Stimulated activated CD4-positive, alpha-beta T cell treated with anti-CD3 and anti-CD28 coated beads, Interleukin-1b, Interleukin-23, amount 100 ng/mL, for 24 hours (primary cell): ENCODE results near the gene INPPL1.
"Not testable (repeated sequence)": the region's sequence is repeated elsewhere in the genome, so short reads cannot be mapped to it uniquely, and the experiment has no call there.

ENCODE experiments used
- DNase-seq, 4 experiments: peaks; one replicate each; pipeline ENCODE4 v3.0.0-alpha.2; 2020; ENCODE audit warnings: low read depth in 4 of 4, low spot score in 1 of 4

Gene INPPL1

GRCh38 chr11:72243173-72244059 lies 18.8 kb downstream of the INPPL1 start:
- DNase-seq, result no peak

- no peak for DNase-seq
Observed at GRCh38 chr11:72244060-72244360, 19.4 kb downstream of the INPPL1 start, which contains the start of gene PHOX2A. PHOX2A (minus strand) TSS chr11:72244176; CDS start chr11:72244004, 172 bp downstream.

GRCh38 chr11:72244361-72245262 lies 20.0 kb downstream of the INPPL1 start:
- DNase-seq, result no peak

GRCh38 chr11:72245263-72245816 lies 20.8 kb downstream of the INPPL1 start:
- DNase-seq, result no peak

GRCh38 chr11:72247584-72247983 lies 23.0 kb downstream of the INPPL1 start:
- DNase-seq, result no peak

- DNase-seq, result no peak
Observed at GRCh38 chr11:72249961-72250360, 25.4 kb downstream of the INPPL1 start.

GRCh38 chr11:72250661-72251464 lies 26.3 kb downstream of the INPPL1 start:
- DNase-seq, result no peak

- DNase-seq, result no peak
Observed at GRCh38 chr11:72251614-72252013, 27.0 kb downstream of the INPPL1 start.

- no peak for DNase-seq
Observed at GRCh38 chr11:72253392-72253791, 28.8 kb downstream of the INPPL1 start.

- DNase-seq, result no peak
Observed at GRCh38 chr11:72254299-72254993, 29.9 kb downstream of the INPPL1 start.

- DNase-seq, result no peak
Observed at GRCh38 chr11:72257570-72257969, 33.0 kb downstream of the INPPL1 start.

GRCh38 chr11:72259490-72259889 lies 34.9 kb downstream of the INPPL1 start:
- no peak for DNase-seq

- DNase-seq, result no peak
Observed at GRCh38 chr11:72260574-72260973, 36.0 kb downstream of the INPPL1 start.

- DNase-seq, result no peak
Observed at GRCh38 chr11:72263361-72263760, 38.8 kb downstream of the INPPL1 start.

GRCh38 chr11:72265951-72266350 lies 41.4 kb downstream of the INPPL1 start:
- no peak for DNase-seq

- DNase-seq, result not testable (repeated sequence)
Observed at GRCh38 chr11:72266960-72267359, 42.4 kb downstream of the INPPL1 start.

GRCh38 chr11:72267956-72268617 lies 43.5 kb downstream of the INPPL1 start:
- DNase-seq, result no peak

GRCh38 chr11:72271980-72272379 lies 47.4 kb downstream of the INPPL1 start:
- no peak for DNase-seq

GRCh38 chr11:72274435-72274834 lies 49.9 kb downstream of the INPPL1 start:
- DNase-seq, result no peak

GRCh38 chr11:72278905-72279304 lies 54.3 kb downstream of the INPPL1 start:
- DNase-seq, result no peak
